Heart right ventricle (tissue), 16 donors: Measurements from ENCODE around the gene NELFCD. TPM values are rescaled to one million over a fixed set of nuclear protein-coding genes. Genes with fewer than 3 reads are reported as not detected.

ENCODE experiments used
- ATAC-seq, 8 donors: fragments of 200-7000 bp; cut with Tn5 transposase; one replicate each; pipeline ENCODE4 v1.9.1; 2020; ENCODE audit warnings: mild to moderate bottlenecking in 8 of 8, moderate library complexity in 8 of 8, moderate number of reproducible peaks in 1 of 8
- DNase-seq, 2 donors: peaks; one replicate each; pipeline ENCODE4 v3.0.0-alpha.2; 2020
- H3K27ac ChIP-seq, 10 donors: fragments of 200-600 bp; sonication (generic) in 2 of 10; one replicate each; pipeline versions ENCODE4 v1.5.0 to v1.8.0; 2020 to 2022; ENCODE audit warnings: mild to moderate bottlenecking in 3 of 10
- H3K27me3 ChIP-seq, 7 donors: fragments of 200-600 bp; one replicate each; pipeline ENCODE4 v1.8.0; 2021 to 2022; ENCODE audit warnings: mild to moderate bottlenecking in 2 of 7
- H3K36me3 ChIP-seq, 9 donors: fragments of 200-600 bp; sonication (generic) in 1 of 9; one replicate each; pipeline versions ENCODE4 v1.5.0 to v1.8.0; 2020 to 2022; ENCODE audit warnings: mild to moderate bottlenecking in 2 of 9
- H3K4me1 ChIP-seq, 9 donors: fragments of 200-600 bp; sonication (generic) in 1 of 9; one replicate each; pipeline versions ENCODE4 v1.5.0 to v1.8.0; 2020 to 2022; ENCODE audit warnings: mild to moderate bottlenecking in 4 of 9
- H3K4me3 ChIP-seq, 10 donors: fragments of 200-600 bp; sonication (generic) in 2 of 10; one replicate each; pipeline versions ENCODE4 v1.5.0 to v1.8.0; 2020 to 2022; ENCODE audit warnings: mild to moderate bottlenecking in 7 of 10, moderate library complexity in 2 of 10
- H3K9me3 ChIP-seq, 11 donors: fragments of 200-600 bp in 10 of 11; sonication (generic) in 2 of 11; one replicate each; pipeline versions ENCODE4 v1.5.0 to v1.8.0; 2013 to 2022; ENCODE audit warnings: mild to moderate bottlenecking in 2 of 11, control low read depth in 1 of 11, moderate library complexity in 1 of 11
- WGBS, 2 donors: extraction: QIAGEN DNeasy Blood & Tissue Kit; methylation state at CpG; one replicate each; pipeline ENCODE4 v1.1.7; 2013; ENCODE audit warnings: inconsistent platforms in 1 of 2; 5-methylcytosine and 5-hydroxymethylcytosine counted together
- intact Hi-C, 10 donors: fragments of 100-400 bp; cut with DNase I; formaldehyde crosslinking; loops; one replicate each; pipeline versions ENCODE4 v1.11.1 to v1.14.2; 2022
- polyA plus RNA-seq, 2 donors: library from polyadenylated mRNA; stranded (reverse); fragments of 200-250 nt; gene quantifications; one replicate each; pipeline ENCODE4 v1.2.3, GENCODE V29; 2013
- total RNA-seq, 10 donors: library from RNA; stranded (reverse); fragmentation: NEBNext Ultra II Directional in 3 of 10; extraction: Animal tissue kit (Norgen Biotek cat#: 25700) in 3 of 10; gene quantifications; one replicate each; pipeline versions ENCODE4 v1.2.1 to v1.2.4, GENCODE V29; 2021 to 2023
- TF ChIP-seq, protein P1 (sequence below), 9 donors: fragments of 200-600 bp; sonication (generic) in 2 of 9; IDR thresholded peaks; one replicate each; pipeline versions ENCODE4 v1.5.0 to v1.8.0; 2021 to 2022; ENCODE audit warnings: antibody characterized with exemption in 9 of 9, mild to moderate bottlenecking in 5 of 9, moderate library complexity in 1 of 9
- donor health status: Arrhythmogenic right ventricular cardiomyopathy.
- donor health status: ischemic (EF 13 %, LVEDD 7.1; RV severe dilation, severe dysfunction).
- donor health status: healthy with polysubstance abuse.
- donor health status: DM: no; HTN: yes; CAD: no.
- donor health status: DM: no; HTN: no; CAD: no.
- donor health status: ischemic (EF 25% LVEDD 6.9; RV normal size, moderate dysfunction).
- donor health status: ischemic (EF 25% LVEDD 5.7; RV mildly dilated, moderate dysfunction).
- donor health status: healthy.
- donor health status: DM: yes; HTN: yes; CAD: no.
- donor health status: Ischemic cardiomyopathy.
- donor health status: ischemic (EF 35%, LVEDD 5.7; RV mildly dilated, moderate dysfunction).
- donor health status: nonischemic (EF 11% LVEDD 7.7; RV severe dilation, severe dysfunction).
- donor health status: DM: yes; HTN: yes; CAD: no.
- donor health status: PGD.
- donor health status: ischemic (EF 29% LVEDD 5.4; RV normal size, mild dysfunction).
- donor health status: nonischemic (EF 23%, LVEDD 6.1; RV moderate dilation, normal function).

The NELFCD gene
- total and polyA plus RNA-seq, 12 donors: 22.8 to 48.1 (median 31.1) TPM

DNA sequence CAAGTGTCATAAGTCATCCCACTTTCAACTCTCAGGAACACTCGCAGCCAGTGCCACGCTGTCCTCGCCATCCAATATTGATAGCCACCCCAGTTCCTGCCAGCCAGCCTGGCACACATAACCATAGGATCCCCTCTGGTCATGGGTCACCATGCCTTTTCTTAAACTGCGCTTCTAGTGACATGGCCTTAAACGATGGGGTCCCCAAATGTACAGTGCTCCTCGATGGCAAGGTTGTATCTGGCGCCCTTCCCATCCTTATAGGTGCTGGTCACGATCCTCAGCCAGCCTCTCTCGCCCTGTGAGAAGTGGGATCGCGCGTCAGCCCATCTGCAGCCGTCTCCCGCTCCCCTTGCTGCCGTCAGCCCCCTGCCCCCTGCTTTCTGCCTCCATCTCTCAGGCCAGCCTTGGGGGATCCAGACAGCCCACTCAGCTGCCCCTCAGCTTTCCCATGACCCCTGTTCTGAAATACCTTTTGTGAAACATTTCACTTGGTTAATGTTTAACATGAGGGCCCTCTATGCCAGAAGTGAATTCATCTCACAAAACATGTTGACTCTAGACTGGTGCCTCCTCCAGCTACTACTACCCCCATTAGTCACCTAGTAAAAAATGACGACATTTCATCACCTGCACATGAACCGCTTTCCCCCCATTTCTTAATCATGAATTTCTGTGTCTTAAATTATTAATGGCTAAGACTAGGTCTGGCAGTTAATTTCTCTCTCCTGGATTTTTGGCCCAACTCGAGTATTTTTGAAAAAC, 14.6 kb downstream of the NELFCD start:
- ATAC-seq: no peak

GRCh38 chr20:58996226-58996611, 15.2 kb downstream of the NELFCD start:
- H3K27me3 ChIP-seq: no peaks in the 10 kb centered on the region
- no peak overlapping the region for H3K27ac ChIP-seq
- peaks cover 0 to 100% (median 78%) of the 10 kb centered on the region in 9 donors for H3K36me3 ChIP-seq
- no peak overlapping the region for H3K4me3 ChIP-seq
- WGBS, 2 donors: 92 to 93% methylated on average over 12 of the region's 12 CpGs
- intact Hi-C loops: loop anchor here in 1 of 10 donors (10.0 kb wide), 1 partner anchor 341 kb away; the partner anchor contains the start of gene STX16
- DNase-seq (no peak), ATAC-seq (no peak)
- H3K4me1 ChIP-seq: peaks cover 0 to 13% (median 4%) of the 10 kb centered on the region in 9 donors
- TF ChIP-seq, protein P1, sequence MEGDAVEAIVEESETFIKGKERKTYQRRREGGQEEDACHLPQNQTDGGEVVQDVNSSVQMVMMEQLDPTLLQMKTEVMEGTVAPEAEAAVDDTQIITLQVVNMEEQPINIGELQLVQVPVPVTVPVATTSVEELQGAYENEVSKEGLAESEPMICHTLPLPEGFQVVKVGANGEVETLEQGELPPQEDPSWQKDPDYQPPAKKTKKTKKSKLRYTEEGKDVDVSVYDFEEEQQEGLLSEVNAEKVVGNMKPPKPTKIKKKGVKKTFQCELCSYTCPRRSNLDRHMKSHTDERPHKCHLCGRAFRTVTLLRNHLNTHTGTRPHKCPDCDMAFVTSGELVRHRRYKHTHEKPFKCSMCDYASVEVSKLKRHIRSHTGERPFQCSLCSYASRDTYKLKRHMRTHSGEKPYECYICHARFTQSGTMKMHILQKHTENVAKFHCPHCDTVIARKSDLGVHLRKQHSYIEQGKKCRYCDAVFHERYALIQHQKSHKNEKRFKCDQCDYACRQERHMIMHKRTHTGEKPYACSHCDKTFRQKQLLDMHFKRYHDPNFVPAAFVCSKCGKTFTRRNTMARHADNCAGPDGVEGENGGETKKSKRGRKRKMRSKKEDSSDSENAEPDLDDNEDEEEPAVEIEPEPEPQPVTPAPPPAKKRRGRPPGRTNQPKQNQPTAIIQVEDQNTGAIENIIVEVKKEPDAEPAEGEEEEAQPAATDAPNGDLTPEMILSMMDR (IDR thresholded peaks at IDR 0.05): no peak
- no peaks in the 10 kb centered on the region for H3K9me3 ChIP-seq

More for the DNA sequence above, 14.6 kb downstream of the NELFCD start:
- Histone ChIP-seq H3K9me3 (no peaks in the 10 kb centered on the region), H3K4me1 (peaks cover 0 to 13% (median 4%) of the 10 kb centered on the region in 9 donors), H3K27me3 (no peaks in the 10 kb centered on the region), H3K36me3 (peaks cover 0 to 100% (median 81%) of the 10 kb centered on the region in 9 donors), H3K4me3 (no peak overlapping the region), H3K27ac (no peak overlapping the region)
- intact Hi-C loops: loop anchor here in 1 of 10 donors (10.0 kb wide), 1 partner anchor 341 kb away; the partner anchor contains the start of gene STX16
- 88% methylated on average over 18 of the region's 18 CpGs for WGBS, 2 donors
- TF ChIP-seq, protein P1 (IDR thresholded peaks at IDR 0.05): no peak
- no peak for DNase-seq

DNA sequence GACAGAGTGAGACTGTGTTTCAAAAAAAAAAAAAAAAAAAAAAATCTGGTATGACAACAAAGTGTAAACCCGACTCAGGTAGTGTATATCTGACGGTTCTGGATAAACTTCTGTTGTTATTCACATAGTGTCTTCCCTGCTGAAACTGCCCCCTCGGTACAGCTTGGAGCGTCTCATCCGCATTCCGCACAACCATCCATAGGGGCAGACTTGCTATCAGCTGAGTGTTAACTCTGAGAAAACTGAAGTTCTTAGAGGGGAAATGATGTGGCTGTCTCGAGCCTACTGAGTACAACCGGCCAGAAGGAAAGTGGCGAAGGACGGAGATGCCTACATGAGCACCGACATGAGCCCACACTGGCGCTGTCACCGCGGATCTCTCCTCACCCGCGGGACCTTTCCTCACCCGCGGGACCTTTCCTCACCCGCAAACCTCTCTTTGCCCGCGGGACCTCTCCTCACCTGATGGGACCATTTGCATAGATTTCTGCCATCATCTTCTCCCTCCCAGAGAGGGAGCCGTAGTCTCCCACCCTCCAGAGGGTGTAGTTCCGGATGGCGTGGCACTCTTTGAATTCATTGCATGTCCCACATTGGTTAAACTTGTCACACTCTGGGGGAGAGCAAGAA, 16.2 kb downstream of the NELFCD start:
- H3K27ac ChIP-seq: no peak overlapping the region
- no peaks in the 10 kb centered on the region for H3K27me3 ChIP-seq
- H3K4me1 ChIP-seq: peaks cover 0 to 13% (median 4%) of the 10 kb centered on the region in 9 donors
- WGBS, 2 donors: 92 to 94% methylated on average over 24 of the region's 24 CpGs
- intact Hi-C loops: loop anchor here in 1 of 10 donors (10.0 kb wide), 1 partner anchor 342 kb away; the partner anchor contains the start of gene STX16
- TF ChIP-seq, protein P1 (IDR thresholded peaks at IDR 0.05): no peak
- ATAC-seq (no peak), DNase-seq (no peak)
- no peaks in the 10 kb centered on the region for H3K9me3 ChIP-seq
- peaks cover 0 to 100% (median 71%) of the 10 kb centered on the region in 9 donors for H3K36me3 ChIP-seq
- no peak overlapping the region for H3K4me3 ChIP-seq

GRCh38 chr20:58998656-58999055, 17.6 kb downstream of the NELFCD start:
- no peak for DNase-seq
- Histone ChIP-seq H3K27ac (no peak overlapping the region), H3K27me3 (no peaks in the 10 kb centered on the region), H3K4me1 (peaks cover 0 to 23% (median 9%) of the 10 kb centered on the region in 9 donors), H3K36me3 (peaks cover 0 to 100% (median 57%) of the 10 kb centered on the region in 9 donors), H3K9me3 (no peaks in the 10 kb centered on the region), H3K4me3 (no peak overlapping the region)
- 92% methylated on average over 11 of the region's 11 CpGs for WGBS, 2 donors
- TF ChIP-seq, protein P1 (IDR thresholded peaks at IDR 0.05): no peak
- no peak for ATAC-seq
- intact Hi-C loops: loop anchor here in 1 of 10 donors (10.0 kb wide), 1 partner anchor 344 kb away; the partner anchor contains the start of gene STX16
